SHP77 (cell line): ENCODE results near the gene ANKRD44.
A peak's percentile ranks its signal among the peaks of the same experiment; 100 is the strongest.

ENCODE experiments used
- DNase-seq, 2 experiments: peaks; one replicate each; lab custom pipeline; 2025; lab: John Stamatoyannopoulos, UW

The ANKRD44 gene

GRCh38 chr2:197237291-197238042 lies 73.1 kb downstream of the ANKRD44 start:
- no peak for DNase-seq

- DNase-seq = no peak
Observed at GRCh38 chr2:197236816-197237215, 73.8 kb downstream of the ANKRD44 start.

- DNase-seq = no peak
Observed at GRCh38 chr2:197236159-197236558, 74.4 kb downstream of the ANKRD44 start.

GRCh38 chr2:197235711-197236110 lies 74.9 kb downstream of the ANKRD44 start:
- peak in 1 of 2 experiments; percentile 3 for DNase-seq

- no peak for DNase-seq
Observed at GRCh38 chr2:197234671-197235191, 75.8 kb downstream of the ANKRD44 start.

- no peak for DNase-seq
Observed at GRCh38 chr2:197233473-197233872, 77.1 kb downstream of the ANKRD44 start.

- no peak for DNase-seq
Observed at GRCh38 chr2:197232010-197232409, 78.6 kb downstream of the ANKRD44 start.

GRCh38 chr2:197229509-197230443 lies 80.8 kb downstream of the ANKRD44 start:
- no peak for DNase-seq

GRCh38 chr2:197223451-197223850 lies 87.1 kb downstream of the ANKRD44 start:
- DNase-seq = no peak

GRCh38 chr2:197219636-197220035 lies 90.9 kb downstream of the ANKRD44 start:
- DNase-seq = no peak

GRCh38 chr2:197217541-197217940 lies 93.0 kb downstream of the ANKRD44 start:
- no peak for DNase-seq

GRCh38 chr2:197216361-197216979 lies 94.1 kb downstream of the ANKRD44 start:
- DNase-seq = no peak

GRCh38 chr2:197215748-197216360 lies 94.7 kb downstream of the ANKRD44 start:
- DNase-seq = no peak

- no peak for DNase-seq
Observed at GRCh38 chr2:197212344-197213262, 98.0 kb downstream of the ANKRD44 start.

- no peak for DNase-seq
Observed at GRCh38 chr2:197211881-197212342, 98.7 kb downstream of the ANKRD44 start.

- DNase-seq = no peak
Observed at GRCh38 chr2:197210430-197210829, 100.2 kb downstream of the ANKRD44 start.

GRCh38 chr2:197209742-197210408 lies 100.7 kb downstream of the ANKRD44 start:
- no peak for DNase-seq

GRCh38 chr2:197209246-197209645 lies 101.3 kb downstream of the ANKRD44 start:
- no peak for DNase-seq

GRCh38 chr2:197208841-197209240 lies 101.7 kb downstream of the ANKRD44 start:
- DNase-seq = no peak

GRCh38 chr2:197208024-197208423 lies 102.6 kb downstream of the ANKRD44 start:
- no peak for DNase-seq
